Measurements from ENCODE around the gene KBTBD2. TPM values are rescaled to one million over a fixed set of nuclear protein-coding genes. Genes with fewer than 3 reads are reported as not detected.
"Not testable (repeated sequence)": the region's sequence is repeated elsewhere in the genome, so short reads cannot be mapped to it uniquely, and the experiment has no call there.

Gene KBTBD2
- total RNA-seq, 1 donor from 2014 or later, result 49.5 TPM

DNA sequence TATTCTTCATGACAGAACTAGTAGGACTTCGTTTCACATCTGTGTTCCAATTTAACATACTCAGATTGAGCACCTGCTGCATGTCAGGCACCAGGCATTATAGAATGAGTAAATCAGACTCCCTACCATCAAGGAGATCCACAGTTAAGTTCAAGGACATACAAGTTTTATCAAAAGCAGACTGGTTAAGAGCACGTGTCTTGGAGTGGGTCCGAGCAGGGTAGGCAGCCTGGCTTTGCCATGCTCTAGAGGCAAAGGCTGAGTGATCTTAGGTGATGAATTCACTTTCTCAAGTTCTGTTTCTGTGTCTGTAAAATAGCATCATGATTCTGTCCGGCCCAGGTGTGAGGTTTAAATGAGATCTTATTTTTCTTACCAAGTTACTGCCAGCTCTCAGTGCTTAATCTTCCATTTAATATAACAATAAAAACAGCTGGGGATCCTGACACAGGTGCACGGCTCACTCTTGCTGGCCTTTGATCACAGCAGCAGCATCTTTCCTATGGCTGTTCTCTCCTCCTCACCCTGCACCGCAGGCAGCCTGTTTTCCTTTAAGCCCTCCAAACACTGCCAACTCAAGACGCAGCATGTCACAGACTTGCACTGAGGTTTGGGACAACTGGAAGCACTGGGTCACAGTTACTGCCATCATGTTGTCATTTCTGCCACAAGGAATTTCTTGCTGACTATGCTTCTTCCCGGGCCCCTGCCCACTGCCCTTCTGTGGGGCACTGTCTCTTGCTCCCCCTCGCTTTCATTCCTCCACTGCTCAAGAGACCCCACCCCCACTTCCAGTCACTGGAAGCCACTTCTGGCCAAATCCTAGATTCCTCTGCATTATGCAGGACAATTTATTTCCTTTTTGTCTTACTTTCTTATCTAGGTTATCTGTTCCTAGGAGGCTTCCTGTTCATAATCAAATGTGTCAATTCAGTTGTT is 35.5 kb downstream of the KBTBD2 start:
- DNase-seq (ENCODE audit: low read depth, low spot score), result not testable (repeated sequence)

GRCh38 chr7:32850654-32851053 is 40.9 kb downstream of the KBTBD2 start:
- DNase-seq (ENCODE audit: low read depth, low spot score), result not testable (repeated sequence)

DNA sequence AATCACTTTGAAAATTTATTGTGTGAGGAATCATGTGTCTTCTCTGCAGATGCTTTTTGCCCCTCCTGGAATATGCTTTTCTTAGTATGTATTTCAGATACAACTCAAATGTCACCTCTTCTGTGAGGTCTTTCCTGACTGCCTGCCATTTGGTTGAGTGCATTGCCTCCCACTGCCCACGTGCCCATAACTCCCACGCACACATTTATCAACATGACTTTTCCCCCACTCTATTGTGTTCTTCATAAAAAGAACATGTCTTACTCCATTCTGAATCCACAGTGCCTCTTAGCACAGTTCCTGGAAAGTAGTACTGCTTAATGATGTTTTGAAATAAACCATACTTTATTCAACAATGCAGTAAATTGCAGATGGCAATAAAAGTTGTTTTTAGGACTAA is 42.9 kb downstream of the KBTBD2 start:
- DNase-seq (ENCODE audit: low read depth, low spot score), result not testable (repeated sequence)

DNA sequence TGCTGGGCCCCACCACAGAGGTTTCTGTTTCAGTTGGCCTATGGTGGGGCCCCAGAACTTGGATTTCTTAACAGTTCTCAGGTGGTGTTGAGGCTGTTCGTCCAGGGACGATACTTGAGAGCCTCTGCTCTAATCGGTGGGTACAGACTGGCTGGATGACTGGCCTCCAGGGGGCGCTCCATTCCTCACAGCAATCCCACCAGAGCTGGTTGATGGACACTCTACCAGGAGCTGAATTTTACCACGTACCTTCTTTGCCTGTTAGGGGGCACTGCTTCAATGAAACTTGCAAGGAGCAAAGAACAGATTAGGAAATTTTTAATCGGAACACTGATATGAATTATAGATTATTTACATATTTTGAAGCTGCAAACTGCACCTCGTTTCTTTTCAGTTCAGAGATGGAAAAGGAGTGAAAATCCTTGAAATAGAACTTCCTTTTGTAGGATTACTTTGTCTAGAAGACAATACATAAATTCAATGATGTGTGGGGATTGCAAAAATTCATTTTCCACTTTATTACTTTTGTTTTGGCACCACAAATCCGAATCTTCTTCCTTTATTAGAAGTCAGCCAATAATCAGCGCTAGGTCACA is 44.8 kb downstream of the KBTBD2 start:
- peak; percentile 48 for DNase-seq (ENCODE audit: low read depth, low spot score)

DNA sequence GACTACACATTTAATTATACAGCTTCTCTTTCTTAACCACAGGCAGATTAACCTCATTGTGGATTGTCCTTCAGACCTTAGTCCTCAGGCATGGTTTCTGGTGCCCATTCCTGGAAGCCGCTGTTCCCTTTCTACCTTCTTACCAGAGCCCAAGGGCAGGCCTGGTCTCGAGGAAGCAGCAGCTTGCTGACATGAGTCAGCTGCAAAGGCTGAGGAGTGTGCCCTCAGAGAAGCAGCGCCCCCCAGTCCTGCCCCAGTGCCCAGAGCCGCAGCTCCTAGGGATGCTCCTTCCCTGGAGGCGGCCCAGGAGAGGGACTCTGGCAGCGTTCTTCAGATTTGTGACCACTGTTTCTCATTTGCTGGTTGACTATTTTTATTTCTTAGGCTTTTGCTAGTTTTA is 46.8 kb downstream of the KBTBD2 start:
- not testable (repeated sequence) for DNase-seq (ENCODE audit: low read depth, low spot score)

DNA sequence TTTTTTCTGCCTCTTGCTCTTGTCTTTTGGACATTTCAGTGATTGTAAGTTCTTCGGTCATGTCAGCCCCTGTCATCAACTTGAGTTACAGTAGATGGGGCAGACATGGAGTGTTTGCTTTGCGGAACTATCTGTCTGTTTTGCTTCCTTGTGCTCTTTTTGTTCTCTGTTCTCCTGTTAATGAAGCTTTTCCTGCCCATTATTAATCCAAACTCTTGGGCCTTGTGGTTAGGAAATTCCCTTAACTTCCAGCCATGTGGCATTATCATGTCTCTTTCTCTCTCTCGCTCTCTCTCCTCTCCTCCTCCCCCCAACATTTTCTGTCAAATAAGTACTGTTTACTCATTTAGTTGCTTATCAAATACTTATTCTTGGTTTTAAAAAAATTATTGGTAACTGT is 47.8 kb downstream of the KBTBD2 start:
- DNase-seq (ENCODE audit: low read depth, low spot score), result not testable (repeated sequence)

GRCh38 chr7:32839846-32840245 is 51.7 kb downstream of the KBTBD2 start:
- not testable (repeated sequence) for DNase-seq (ENCODE audit: low read depth, low spot score)

DNA sequence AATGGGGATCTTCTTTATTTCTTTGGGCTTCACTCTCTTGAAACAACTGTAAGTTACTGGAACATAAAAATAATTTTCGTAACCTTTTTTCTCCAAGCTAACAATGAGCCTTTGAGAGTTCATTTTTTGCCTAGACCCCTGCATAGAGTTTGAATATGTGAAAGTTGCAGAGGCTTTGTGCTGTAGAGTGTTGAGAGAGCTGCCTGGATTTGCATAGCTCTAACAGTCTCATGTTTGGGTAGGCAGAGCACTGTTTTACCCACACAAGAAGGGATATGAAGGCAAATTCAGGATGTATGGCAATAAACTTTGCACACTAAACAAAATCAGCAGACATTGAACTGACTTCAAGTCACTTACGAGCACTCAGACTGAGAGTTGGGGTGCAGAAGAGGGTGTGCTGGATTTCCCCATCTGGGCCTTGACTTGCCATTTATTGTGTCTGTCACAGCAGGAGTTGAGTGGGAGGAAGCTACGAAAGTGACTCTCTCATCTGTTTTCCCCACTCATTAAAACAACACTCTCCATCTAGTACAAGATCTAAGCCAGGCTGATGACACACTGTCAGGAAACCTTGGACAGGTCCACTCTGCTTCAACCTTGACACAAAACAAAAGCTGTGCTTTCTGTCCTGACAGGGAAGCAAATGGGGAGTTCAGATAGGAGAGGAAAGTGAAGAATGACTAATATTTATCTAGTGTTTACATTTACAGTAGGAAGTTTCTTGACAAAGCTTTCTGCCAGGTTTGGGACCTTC is 62.4 kb downstream of the KBTBD2 start:
- not testable (repeated sequence) for DNase-seq (ENCODE audit: low read depth, low spot score)

Other genes starting within 250 kb of the KBTBD2 start
- gene FKBP9, start 65.7 kb upstream of the KBTBD2 start, total RNA-seq, result 119 and 144 TPM in 2 replicates
- 15.9 and 18.9 TPM in 2 replicates for gene NT5C3A, start 171.0 kb upstream of the KBTBD2 start, total RNA-seq
- gene RP9, start 217.6 kb upstream of the KBTBD2 start, total RNA-seq, result 11.5 and 13.2 TPM in 2 replicates
- 11.1 and 12.8 TPM in 2 replicates for gene BBS9, start 237.8 kb upstream of the KBTBD2 start, total RNA-seq

All from pulmonary artery endothelial cell (primary cell).